ENCODE data around the gene HCFC1R1. TPM values are rescaled to one million over a fixed set of nuclear protein-coding genes. Genes with fewer than 3 reads are reported as not detected.

HCFC1R1 gene
- total and polyA plus RNA-seq, 7 experiments from 2014 or later = 11.5 to 29.6 (median 14.9) TPM

DNA sequence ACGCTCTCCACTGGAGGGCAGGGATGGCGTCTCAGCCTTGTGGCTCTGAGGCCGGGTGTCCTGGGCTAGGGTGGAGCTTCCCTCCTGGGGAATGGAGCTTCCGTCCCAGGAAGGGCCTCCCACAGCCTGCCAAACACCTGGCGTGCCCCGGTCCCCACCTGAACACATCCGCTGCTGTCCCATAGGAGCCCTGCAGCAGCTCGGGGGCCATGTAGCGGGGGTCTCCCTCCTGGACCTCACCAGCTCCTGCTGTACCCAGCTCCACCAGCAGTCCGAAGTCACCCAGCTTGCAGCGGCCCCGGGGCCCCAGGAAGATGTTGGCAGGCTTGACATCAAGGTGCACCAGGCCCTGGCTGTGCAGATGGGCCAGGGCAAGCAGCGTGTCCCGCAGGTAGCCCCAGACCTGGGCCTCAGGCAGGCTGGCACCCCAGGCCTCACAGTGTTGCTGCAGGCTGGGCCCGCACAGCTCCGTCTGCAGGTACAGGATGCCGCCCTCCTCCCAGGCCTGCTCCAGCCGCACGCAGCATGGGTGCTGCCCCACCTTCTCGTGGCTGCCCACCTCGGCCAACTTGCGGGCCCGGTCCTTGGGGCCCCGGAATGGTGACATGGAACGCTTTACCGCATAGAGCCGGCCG lies 48.5 kb downstream of the HCFC1R1 start:
- H3K27ac Mint-ChIP-seq = no peak overlapping the region
- H3K9me3 Mint-ChIP-seq = peaks cover 0 to 1% (median 0%) of the 10 kb centered on the region in 11 donors
- H3K27me3 Mint-ChIP-seq = peaks cover 0 to 6% (median 0%) of the 10 kb centered on the region in 5 donors
- CTCF ChIA-PET = no interaction called here
- ATAC-seq (no peak), DNase-seq (no peak)
- H3K36me3 Mint-ChIP-seq = peaks cover 0 to 2% (median 0%) of the 10 kb centered on the region in 5 donors
- Histone ChIP-seq H3K4me3 (ENCODE audit: low read length) (no peak overlapping the region), H3K4me1 (ENCODE audit: control insufficient read depth in 2 of 2, insufficient read depth in 2 of 2, low read length in 2 of 2) (peaks cover 0 to 6% of the 10 kb centered on the region in 2 donors), H3K36me3 (ENCODE audit: control insufficient read depth in 2 of 3, insufficient read depth in 3 of 3, low read length in 3 of 3) (no peaks in the 10 kb centered on the region), H3K9me3 (ENCODE audit: control insufficient read depth in 2 of 3, low read length in 3 of 3) (no peaks in the 10 kb centered on the region), H3K27ac (ENCODE audit: low read depth, low read length) (no peak overlapping the region), H3K27me3 (ENCODE audit: control insufficient read depth in 2 of 2, insufficient read depth in 2 of 2, low read length in 2 of 2) (no peaks in the 10 kb centered on the region)
- peaks cover 0 to 24% (median 3%) of the 10 kb centered on the region in 7 donors for H3K4me1 Mint-ChIP-seq
- intact Hi-C loops (cut with micrococcal nuclease) = no loop called here
- POLR2A ChIA-PET = no interaction called here
- no peak overlapping the region for H3K4me3 Mint-ChIP-seq

- Mint-ChIP-seq H3K9me3 (peaks cover 0 to 1% (median 0%) of the 10 kb centered on the region in 11 donors), H3K36me3 (peaks cover 0 to 2% (median 0%) of the 10 kb centered on the region in 5 donors), H3K4me3 (no peak overlapping the region), H3K27me3 (peaks cover 0 to 6% (median 0%) of the 10 kb centered on the region in 5 donors), H3K27ac (no peak overlapping the region), H3K4me1 (peaks cover 0 to 25% (median 3%) of the 10 kb centered on the region in 7 donors)
- DNase-seq (no peak), ATAC-seq (no peak)
- intact Hi-C loops (cut with micrococcal nuclease) = no loop called here
- no peak overlapping the region for H3K27ac ChIP-seq (ENCODE audit: low read depth, low read length)
- no peak overlapping the region for H3K4me3 ChIP-seq (ENCODE audit: low read length)
- POLR2A ChIA-PET = no interaction called here
- CTCF ChIA-PET = no interaction called here
- no peaks in the 10 kb centered on the region for H3K9me3 ChIP-seq (ENCODE audit: control insufficient read depth in 2 of 3, low read length in 3 of 3)
- H3K27me3 ChIP-seq (ENCODE audit: control insufficient read depth in 2 of 2, insufficient read depth in 2 of 2, low read length in 2 of 2) = no peaks in the 10 kb centered on the region
- H3K4me1 ChIP-seq (ENCODE audit: control insufficient read depth in 2 of 2, insufficient read depth in 2 of 2, low read length in 2 of 2) = peaks cover 0 to 6% of the 10 kb centered on the region in 2 donors
- no peaks in the 10 kb centered on the region for H3K36me3 ChIP-seq (ENCODE audit: control insufficient read depth in 2 of 3, insufficient read depth in 3 of 3, low read length in 3 of 3)
Measured at GRCh38 chr16:2974319-2975056, 49.3 kb downstream of the HCFC1R1 start.

GRCh38 chr16:2973605-2974318 lies 50.0 kb downstream of the HCFC1R1 start:
- Mint-ChIP-seq H3K4me1 (peaks cover 0 to 22% (median 4%) of the 10 kb centered on the region in 7 donors), H3K4me3 (no peak overlapping the region), H3K9me3 (peaks cover 0 to 1% (median 0%) of the 10 kb centered on the region in 11 donors), H3K27ac (no peak overlapping the region), H3K36me3 (peaks cover 0 to 2% (median 0%) of the 10 kb centered on the region in 5 donors), H3K27me3 (peaks cover 0 to 6% (median 0%) of the 10 kb centered on the region in 5 donors)
- H3K36me3 ChIP-seq (ENCODE audit: control insufficient read depth in 2 of 3, insufficient read depth in 3 of 3, low read length in 3 of 3) = no peaks in the 10 kb centered on the region
- H3K4me1 ChIP-seq (ENCODE audit: control insufficient read depth in 2 of 2, insufficient read depth in 2 of 2, low read length in 2 of 2) = peaks cover 2 to 6% of the 10 kb centered on the region in 2 donors
- CTCF ChIA-PET = interaction anchor here (0.6 kb wide), 1 partner anchor 122 kb away, joined by 4 read pairs; no protein-coding TSS in a partner anchor
- POLR2A ChIA-PET = no interaction called here
- peaks cover 0 to 1% of the 10 kb centered on the region in 2 donors for H3K27me3 ChIP-seq (ENCODE audit: control insufficient read depth in 2 of 2, insufficient read depth in 2 of 2, low read length in 2 of 2)
- intact Hi-C loops (cut with micrococcal nuclease) = no loop called here
- no peak for DNase-seq
- ATAC-seq = no peak
- no peak overlapping the region for H3K27ac ChIP-seq (ENCODE audit: low read depth, low read length)
- no peak overlapping the region for H3K4me3 ChIP-seq (ENCODE audit: low read length)
- H3K9me3 ChIP-seq (ENCODE audit: control insufficient read depth in 2 of 3, low read length in 3 of 3) = no peaks in the 10 kb centered on the region

- Histone ChIP-seq H3K4me3 (ENCODE audit: low read length) (no peak overlapping the region), H3K4me1 (ENCODE audit: control insufficient read depth in 2 of 2, insufficient read depth in 2 of 2, low read length in 2 of 2) (peaks cover 6 to 7% of the 10 kb centered on the region in 2 donors), H3K27ac (ENCODE audit: low read depth, low read length) (no peak overlapping the region), H3K9me3 (ENCODE audit: control insufficient read depth in 2 of 3, low read length in 3 of 3) (no peaks in the 10 kb centered on the region), H3K27me3 (ENCODE audit: control insufficient read depth in 2 of 2, insufficient read depth in 2 of 2, low read length in 2 of 2) (peaks cover 0 to 8% of the 10 kb centered on the region in 2 donors), H3K36me3 (ENCODE audit: control insufficient read depth in 2 of 3, insufficient read depth in 3 of 3, low read length in 3 of 3) (no peaks in the 10 kb centered on the region)
- H3K36me3 Mint-ChIP-seq = peaks cover 0 to 4% (median 0%) of the 10 kb centered on the region in 5 donors
- no peak for ATAC-seq
- intact Hi-C loops (cut with micrococcal nuclease) = no loop called here
- H3K27me3 Mint-ChIP-seq = peaks cover 5 to 12% (median 6%) of the 10 kb centered on the region in 5 donors
- ChIA-PET POLR2A (interaction anchor here (1.0 kb wide), 1 partner anchor 8 kb away, joined by 3 read pairs; no protein-coding TSS in a partner anchor), CTCF (interaction anchor here (1.2 kb wide), 1 partner anchor 11 kb away, joined by 4 read pairs; no protein-coding TSS in a partner anchor)
- H3K9me3 Mint-ChIP-seq = peaks cover 0 to 3% (median 0%) of the 10 kb centered on the region in 11 donors
- H3K27ac Mint-ChIP-seq = no peak overlapping the region
- no peak for DNase-seq
- H3K4me3 Mint-ChIP-seq = no peak overlapping the region
- peaks cover 5 to 26% (median 10%) of the 10 kb centered on the region in 7 donors for H3K4me1 Mint-ChIP-seq
Measured at GRCh38 chr16:2973093-2973492, 50.6 kb downstream of the HCFC1R1 start.

Other genes with a start within 250 kb of the HCFC1R1 start
- gene ELOB, start 246.7 kb downstream of the HCFC1R1 start, total RNA-seq = 100 to 1,000 TPM in 2 of 5 experiments, 10 to 100 TPM in 3; 65.3 to 242 (median 99.3) TPM
- gene ELOB, start 246.7 kb downstream of the HCFC1R1 start, polyA plus RNA-seq = 100 to 1,000 TPM; 136 to 252 TPM
- gene PRSS33, start 236.4 kb downstream of the HCFC1R1 start, total RNA-seq = under 1 TPM in 1 of 5 experiments, not detected in 4; 0.19 TPM
- gene PRSS33, start 236.4 kb downstream of the HCFC1R1 start, polyA plus RNA-seq = not detected
- gene PRSS41, start 225.5 kb downstream of the HCFC1R1 start, total RNA-seq = not detected
- gene PRSS41, start 225.5 kb downstream of the HCFC1R1 start, polyA plus RNA-seq = not detected
- 1 to 10 TPM in 4 of 5 experiments, not detected in 1; 1.1 to 7.9 (median 1.4) TPM for gene PRSS21, start 206.7 kb downstream of the HCFC1R1 start, total RNA-seq
- 10 to 100 TPM in 1 of 2 donors, 1 to 10 TPM in 1; 1.9 to 11.2 TPM for gene PRSS21, start 206.7 kb downstream of the HCFC1R1 start, polyA plus RNA-seq
- gene ZG16B, start 193.6 kb downstream of the HCFC1R1 start, total RNA-seq = 10 to 100 TPM in 1 of 5 experiments, 1 to 10 TPM in 1, not detected in 3; 2.3 to 17.2 TPM
- not detected for gene ZG16B, start 193.6 kb downstream of the HCFC1R1 start, polyA plus RNA-seq
- gene PRSS22, start 165.8 kb downstream of the HCFC1R1 start, total RNA-seq = under 1 TPM in 2 of 5 experiments, not detected in 3; 0.59 to 0.72 TPM
- not detected for gene PRSS22, start 165.8 kb downstream of the HCFC1R1 start, polyA plus RNA-seq
- 10 to 100 TPM; 13.6 to 30.4 (median 24.0) TPM for gene FLYWCH2, start 140.7 kb downstream of the HCFC1R1 start, total RNA-seq
- gene FLYWCH2, start 140.7 kb downstream of the HCFC1R1 start, polyA plus RNA-seq = 10 to 100 TPM; 24.8 to 26.8 TPM
- gene FLYWCH1, start 112.0 kb downstream of the HCFC1R1 start, total RNA-seq = 100 to 1,000 TPM in 2 of 5 experiments, 10 to 100 TPM in 3; 48.6 to 149 (median 87.0) TPM
- 10 to 100 TPM; 12.4 to 30.0 TPM for gene FLYWCH1, start 112.0 kb downstream of the HCFC1R1 start, polyA plus RNA-seq
- not detected for gene KREMEN2, start 59.7 kb downstream of the HCFC1R1 start, total RNA-seq
- gene KREMEN2, start 59.7 kb downstream of the HCFC1R1 start, polyA plus RNA-seq = not detected
- 10 to 100 TPM in 1 of 5 experiments, 1 to 10 TPM in 1, under 1 TPM in 3; 0.40 to 39.4 (median 0.79) TPM for gene PAQR4, start 54.6 kb downstream of the HCFC1R1 start, total RNA-seq
- under 1 TPM in 1 of 2 donors, not detected in 1; 0.54 TPM for gene PAQR4, start 54.6 kb downstream of the HCFC1R1 start, polyA plus RNA-seq
- gene PKMYT1, start 43.5 kb downstream of the HCFC1R1 start, total RNA-seq = 10 to 100 TPM in 1 of 5 experiments, under 1 TPM in 1, not detected in 3; 0.93 to 89.1 TPM
- not detected for gene PKMYT1, start 43.5 kb downstream of the HCFC1R1 start, polyA plus RNA-seq
- under 1 TPM in 2 of 5 experiments, not detected in 3; 0.15 to 0.37 TPM for gene CLDN9, start 11.0 kb downstream of the HCFC1R1 start, total RNA-seq
- gene CLDN9, start 11.0 kb downstream of the HCFC1R1 start, polyA plus RNA-seq = not detected
- not detected for gene CLDN6, start 5.8 kb downstream of the HCFC1R1 start, total RNA-seq
- not detected for gene CLDN6, start 5.8 kb downstream of the HCFC1R1 start, polyA plus RNA-seq
- gene TNFRSF12A, start 3.6 kb downstream of the HCFC1R1 start, total RNA-seq = 1 to 10 TPM in 3 of 5 experiments, under 1 TPM in 2; 0.57 to 5.9 (median 1.1) TPM
- gene TNFRSF12A, start 3.6 kb downstream of the HCFC1R1 start, polyA plus RNA-seq = not detected
- 10 to 100 TPM; 25.3 to 55.5 (median 26.0) TPM for gene THOC6, start 93 bp upstream of the HCFC1R1 start, total RNA-seq
- gene THOC6, start 93 bp upstream of the HCFC1R1 start, polyA plus RNA-seq = 10 to 100 TPM; 46.3 to 60.6 TPM
- gene BICDL2, start 13.0 kb upstream of the HCFC1R1 start, total RNA-seq = 1 to 10 TPM in 1 of 5 experiments, not detected in 4; 1.0 TPM
- gene BICDL2, start 13.0 kb upstream of the HCFC1R1 start, polyA plus RNA-seq = not detected
- 10 to 100 TPM in 2 of 5 experiments, 1 to 10 TPM in 1, under 1 TPM in 2; 0.73 to 64.4 (median 3.7) TPM for gene MMP25, start 22.6 kb upstream of the HCFC1R1 start, total RNA-seq
- under 1 TPM; 0.64 to 0.93 TPM for gene MMP25, start 22.6 kb upstream of the HCFC1R1 start, polyA plus RNA-seq
- 1,000 to 10,000 TPM in 1 of 5 experiments, 100 to 1,000 TPM in 4; 351 to 3,697 (median 587) TPM for gene IL32, start 41.7 kb upstream of the HCFC1R1 start, total RNA-seq
- gene IL32, start 41.7 kb upstream of the HCFC1R1 start, polyA plus RNA-seq = 1,000 to 10,000 TPM; 1,418 to 1,605 TPM
- gene ZSCAN10, start 75.4 kb upstream of the HCFC1R1 start, total RNA-seq = under 1 TPM in 3 of 5 experiments, not detected in 2; 0.22 to 0.61 (median 0.29) TPM
- gene ZSCAN10, start 75.4 kb upstream of the HCFC1R1 start, polyA plus RNA-seq = under 1 TPM in 1 of 2 donors, not detected in 1; 0.35 TPM
- gene ZNF205, start 88.6 kb upstream of the HCFC1R1 start, total RNA-seq = under 1 TPM in 1 of 5 experiments, not detected in 4; 0.29 TPM
- gene ZNF205, start 88.6 kb upstream of the HCFC1R1 start, polyA plus RNA-seq = under 1 TPM in 1 of 2 donors, not detected in 1; 0.09 TPM
- 10 to 100 TPM in 3 of 5 experiments, 1 to 10 TPM in 2; 3.8 to 14.0 (median 11.8) TPM for gene ZNF213, start 111.1 kb upstream of the HCFC1R1 start, total RNA-seq
- gene ZNF213, start 111.1 kb upstream of the HCFC1R1 start, polyA plus RNA-seq = 1 to 10 TPM; 1.7 to 3.4 TPM
- gene OR1F1, start 164.3 kb upstream of the HCFC1R1 start, total RNA-seq = under 1 TPM in 2 of 5 experiments, not detected in 3; 0.38 to 0.41 TPM
- gene OR1F1, start 164.3 kb upstream of the HCFC1R1 start, polyA plus RNA-seq = under 1 TPM in 1 of 2 donors, not detected in 1; 0.35 TPM
- 10 to 100 TPM in 3 of 5 experiments, 1 to 10 TPM in 2; 4.8 to 33.3 (median 16.6) TPM for gene ZNF200, start 211.2 kb upstream of the HCFC1R1 start, total RNA-seq
- 10 to 100 TPM; 12.3 to 20.2 TPM for gene ZNF200, start 211.2 kb upstream of the HCFC1R1 start, polyA plus RNA-seq
- gene MEFV, start 232.7 kb upstream of the HCFC1R1 start, total RNA-seq = 10 to 100 TPM in 1 of 5 experiments, 1 to 10 TPM in 1, under 1 TPM in 2, not detected in 1; 0.38 to 38.1 (median 2.4) TPM
- under 1 TPM in 1 of 2 donors, not detected in 1; 0.18 TPM for gene MEFV, start 232.7 kb upstream of the HCFC1R1 start, polyA plus RNA-seq

Data from naive thymus-derived CD4-positive, alpha-beta T cell (primary cell).